ENCODE results near the gene ACAP2. TPM values are rescaled to one million over a fixed set of nuclear protein-coding genes. Genes with fewer than 3 reads are reported as not detected.

Gene ACAP2
- total and polyA plus RNA-seq, 2 experiments from 2014 or later, result 45.6 to 104 TPM

DNA sequence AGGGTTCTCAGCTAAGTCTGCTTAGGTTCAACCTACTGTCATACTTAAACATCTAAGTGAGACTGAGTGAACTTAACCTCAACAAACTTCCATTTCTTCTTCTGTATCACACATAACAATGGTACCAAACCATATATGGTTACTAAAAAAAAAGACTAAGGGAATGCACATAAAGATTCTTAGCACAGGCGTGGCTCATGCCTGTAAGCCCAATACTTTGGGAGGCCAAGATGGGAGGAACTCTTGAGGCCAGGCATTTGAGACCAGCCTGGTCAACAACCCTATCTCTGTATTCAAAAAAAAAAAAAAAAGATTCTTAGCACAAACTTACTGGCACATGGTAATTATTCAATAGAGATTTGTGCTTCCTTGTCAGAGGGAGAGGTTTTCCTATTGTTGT, 57.9 kb downstream of the ACAP2 start:
- Histone ChIP-seq H3K27ac (ENCODE audit: low read depth) (peak overlapping the region; percentile 47), H3F3A (replicated peaks; ENCODE audit: low read depth) (no peaks in the 10 kb centered on the region), H3K9me2 (ENCODE audit: insufficient read depth) (no peaks in the 10 kb centered on the region), H3K79me2 (replicated peaks; ENCODE audit: insufficient read depth) (peaks cover 8% of the 10 kb centered on the region; the same call in 1 of the 2 replicates), H3K4me3 (no peak overlapping the region), H3K4me1 (ENCODE audit: insufficient read depth) (peaks cover 46% of the 10 kb centered on the region), H3K4me2 (peak overlapping the region; percentile 2; the same call in 1 of the 2 replicates), H2AFZ (no peak overlapping the region), H3K27me3 (ENCODE audit: insufficient read depth) (no peaks in the 10 kb centered on the region), H3K36me3 (ENCODE audit: insufficient read depth) (no peaks in the 10 kb centered on the region), H4K20me1 (replicated peaks; ENCODE audit: insufficient read depth) (no peaks in the 10 kb centered on the region)
- no peaks in the 10 kb centered on the region for H3K36me3 Mint-ChIP-seq (ENCODE audit: low read depth)
- H3K4me3 Mint-ChIP-seq, result no peak overlapping the region
- H3K4me1 Mint-ChIP-seq, result peaks cover 56% of the 10 kb centered on the region
- DNase-seq (ENCODE audit: low spot score) (no peak), ATAC-seq (no peak)
- H3K9me3 Mint-ChIP-seq, result no peaks in the 10 kb centered on the region
- H3K27ac Mint-ChIP-seq, result peak overlapping the region; percentile 81
- TF ChIP-seq, protein P1, sequence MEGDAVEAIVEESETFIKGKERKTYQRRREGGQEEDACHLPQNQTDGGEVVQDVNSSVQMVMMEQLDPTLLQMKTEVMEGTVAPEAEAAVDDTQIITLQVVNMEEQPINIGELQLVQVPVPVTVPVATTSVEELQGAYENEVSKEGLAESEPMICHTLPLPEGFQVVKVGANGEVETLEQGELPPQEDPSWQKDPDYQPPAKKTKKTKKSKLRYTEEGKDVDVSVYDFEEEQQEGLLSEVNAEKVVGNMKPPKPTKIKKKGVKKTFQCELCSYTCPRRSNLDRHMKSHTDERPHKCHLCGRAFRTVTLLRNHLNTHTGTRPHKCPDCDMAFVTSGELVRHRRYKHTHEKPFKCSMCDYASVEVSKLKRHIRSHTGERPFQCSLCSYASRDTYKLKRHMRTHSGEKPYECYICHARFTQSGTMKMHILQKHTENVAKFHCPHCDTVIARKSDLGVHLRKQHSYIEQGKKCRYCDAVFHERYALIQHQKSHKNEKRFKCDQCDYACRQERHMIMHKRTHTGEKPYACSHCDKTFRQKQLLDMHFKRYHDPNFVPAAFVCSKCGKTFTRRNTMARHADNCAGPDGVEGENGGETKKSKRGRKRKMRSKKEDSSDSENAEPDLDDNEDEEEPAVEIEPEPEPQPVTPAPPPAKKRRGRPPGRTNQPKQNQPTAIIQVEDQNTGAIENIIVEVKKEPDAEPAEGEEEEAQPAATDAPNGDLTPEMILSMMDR (conservative IDR thresholded peaks at IDR 0.05; ENCODE audit: low read depth in 2 of 2), result no peak
- TF ChIP-seq STAT1 (IDR thresholded peaks at IDR 0.05; ENCODE audit: unreplicated experiment), result no peak
- TF ChIP-seq, protein P2, sequence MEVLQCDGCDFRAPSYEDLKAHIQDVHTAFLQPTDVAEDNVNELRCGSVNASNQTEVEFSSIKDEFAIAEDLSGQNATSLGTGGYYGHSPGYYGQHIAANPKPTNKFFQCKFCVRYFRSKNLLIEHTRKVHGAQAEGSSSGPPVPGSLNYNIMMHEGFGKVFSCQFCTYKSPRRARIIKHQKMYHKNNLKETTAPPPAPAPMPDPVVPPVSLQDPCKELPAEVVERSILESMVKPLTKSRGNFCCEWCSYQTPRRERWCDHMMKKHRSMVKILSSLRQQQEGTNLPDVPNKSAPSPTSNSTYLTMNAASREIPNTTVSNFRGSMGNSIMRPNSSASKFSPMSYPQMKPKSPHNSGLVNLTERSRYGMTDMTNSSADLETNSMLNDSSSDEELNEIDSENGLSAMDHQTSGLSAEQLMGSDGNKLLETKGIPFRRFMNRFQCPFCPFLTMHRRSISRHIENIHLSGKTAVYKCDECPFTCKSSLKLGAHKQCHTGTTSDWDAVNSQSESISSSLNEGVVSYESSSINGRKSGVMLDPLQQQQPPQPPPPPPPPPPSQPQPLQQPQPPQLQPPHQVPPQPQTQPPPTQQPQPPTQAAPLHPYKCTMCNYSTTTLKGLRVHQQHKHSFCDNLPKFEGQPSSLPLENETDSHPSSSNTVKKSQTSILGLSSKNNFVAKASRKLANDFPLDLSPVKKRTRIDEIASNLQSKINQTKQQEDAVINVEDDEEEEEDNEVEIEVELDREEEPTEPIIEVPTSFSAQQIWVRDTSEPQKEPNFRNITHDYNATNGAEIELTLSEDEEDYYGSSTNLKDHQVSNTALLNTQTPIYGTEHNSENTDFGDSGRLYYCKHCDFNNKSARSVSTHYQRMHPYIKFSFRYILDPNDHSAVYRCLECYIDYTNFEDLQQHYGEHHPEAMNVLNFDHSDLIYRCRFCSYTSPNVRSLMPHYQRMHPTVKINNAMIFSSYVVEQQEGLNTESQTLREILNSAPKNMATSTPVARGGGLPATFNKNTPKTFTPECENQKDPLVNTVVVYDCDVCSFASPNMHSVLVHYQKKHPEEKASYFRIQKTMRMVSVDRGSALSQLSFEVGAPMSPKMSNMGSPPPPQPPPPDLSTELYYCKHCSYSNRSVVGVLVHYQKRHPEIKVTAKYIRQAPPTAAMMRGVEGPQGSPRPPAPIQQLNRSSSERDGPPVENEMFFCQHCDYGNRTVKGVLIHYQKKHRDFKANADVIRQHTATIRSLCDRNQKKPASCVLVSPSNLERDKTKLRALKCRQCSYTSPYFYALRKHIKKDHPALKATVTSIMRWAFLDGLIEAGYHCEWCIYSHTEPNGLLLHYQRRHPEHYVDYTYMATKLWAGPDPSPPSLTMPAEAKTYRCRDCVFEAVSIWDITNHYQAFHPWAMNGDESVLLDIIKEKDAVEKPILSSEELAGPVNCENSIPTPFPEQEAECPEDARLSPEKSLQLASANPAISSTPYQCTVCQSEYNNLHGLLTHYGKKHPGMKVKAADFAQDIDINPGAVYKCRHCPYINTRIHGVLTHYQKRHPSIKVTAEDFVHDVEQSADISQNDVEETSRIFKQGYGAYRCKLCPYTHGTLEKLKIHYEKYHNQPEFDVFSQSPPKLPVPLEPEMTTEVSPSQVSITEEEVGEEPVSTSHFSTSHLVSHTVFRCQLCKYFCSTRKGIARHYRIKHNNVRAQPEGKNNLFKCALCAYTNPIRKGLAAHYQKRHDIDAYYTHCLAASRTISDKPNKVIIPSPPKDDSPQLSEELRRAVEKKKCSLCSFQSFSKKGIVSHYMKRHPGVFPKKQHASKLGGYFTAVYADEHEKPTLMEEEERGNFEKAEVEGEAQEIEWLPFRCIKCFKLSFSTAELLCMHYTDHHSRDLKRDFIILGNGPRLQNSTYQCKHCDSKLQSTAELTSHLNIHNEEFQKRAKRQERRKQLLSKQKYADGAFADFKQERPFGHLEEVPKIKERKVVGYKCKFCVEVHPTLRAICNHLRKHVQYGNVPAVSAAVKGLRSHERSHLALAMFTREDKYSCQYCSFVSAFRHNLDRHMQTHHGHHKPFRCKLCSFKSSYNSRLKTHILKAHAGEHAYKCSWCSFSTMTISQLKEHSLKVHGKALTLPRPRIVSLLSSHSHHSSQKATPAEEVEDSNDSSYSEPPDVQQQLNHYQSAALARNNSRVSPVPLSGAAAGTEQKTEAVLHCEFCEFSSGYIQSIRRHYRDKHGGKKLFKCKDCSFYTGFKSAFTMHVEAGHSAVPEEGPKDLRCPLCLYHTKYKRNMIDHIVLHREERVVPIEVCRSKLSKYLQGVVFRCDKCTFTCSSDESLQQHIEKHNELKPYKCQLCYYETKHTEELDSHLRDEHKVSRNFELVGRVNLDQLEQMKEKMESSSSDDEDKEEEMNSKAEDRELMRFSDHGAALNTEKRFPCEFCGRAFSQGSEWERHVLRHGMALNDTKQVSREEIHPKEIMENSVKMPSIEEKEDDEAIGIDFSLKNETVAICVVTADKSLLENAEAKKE (CRISPR knock-in tag; IDR thresholded peaks at IDR 0.05), result no peak
- no peak for TF ChIP-seq NANOG (IDR thresholded peaks at IDR 0.05; ENCODE audit: borderline replicate concordance)
- TF ChIP-seq ZNF114 (CRISPR knock-in tag; IDR thresholded peaks at IDR 0.05), result no peak
- TF ChIP-seq JUNB (IDR thresholded peaks at IDR 0.05; ENCODE audit: unreplicated experiment), result no peak
- no peak for TF ChIP-seq POLR2AphosphoS5 (IDR thresholded peaks at IDR 0.05; ENCODE audit: low read depth)
- TF ChIP-seq, protein P3, sequence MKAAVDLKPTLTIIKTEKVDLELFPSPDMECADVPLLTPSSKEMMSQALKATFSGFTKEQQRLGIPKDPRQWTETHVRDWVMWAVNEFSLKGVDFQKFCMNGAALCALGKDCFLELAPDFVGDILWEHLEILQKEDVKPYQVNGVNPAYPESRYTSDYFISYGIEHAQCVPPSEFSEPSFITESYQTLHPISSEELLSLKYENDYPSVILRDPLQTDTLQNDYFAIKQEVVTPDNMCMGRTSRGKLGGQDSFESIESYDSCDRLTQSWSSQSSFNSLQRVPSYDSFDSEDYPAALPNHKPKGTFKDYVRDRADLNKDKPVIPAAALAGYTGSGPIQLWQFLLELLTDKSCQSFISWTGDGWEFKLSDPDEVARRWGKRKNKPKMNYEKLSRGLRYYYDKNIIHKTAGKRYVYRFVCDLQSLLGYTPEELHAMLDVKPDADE (IDR thresholded peaks at IDR 0.05), result no peak
- no peak for TF ChIP-seq CREB1 (CRISPR knock-in tag; IDR thresholded peaks at IDR 0.05; ENCODE audit: low read depth)
- no peak for TF ChIP-seq EZH2 (IDR thresholded peaks at IDR 0.05; ENCODE audit: low read depth, unreplicated experiment)
- TF ChIP-seq ZNF331 (CRISPR knock-in tag; IDR thresholded peaks at IDR 0.05; ENCODE audit: low read depth), result no peak
- no peak for TF ChIP-seq EZH2phosphoT487 (IDR thresholded peaks at IDR 0.05; ENCODE audit: unreplicated experiment)
- TF ChIP-seq, protein P4, sequence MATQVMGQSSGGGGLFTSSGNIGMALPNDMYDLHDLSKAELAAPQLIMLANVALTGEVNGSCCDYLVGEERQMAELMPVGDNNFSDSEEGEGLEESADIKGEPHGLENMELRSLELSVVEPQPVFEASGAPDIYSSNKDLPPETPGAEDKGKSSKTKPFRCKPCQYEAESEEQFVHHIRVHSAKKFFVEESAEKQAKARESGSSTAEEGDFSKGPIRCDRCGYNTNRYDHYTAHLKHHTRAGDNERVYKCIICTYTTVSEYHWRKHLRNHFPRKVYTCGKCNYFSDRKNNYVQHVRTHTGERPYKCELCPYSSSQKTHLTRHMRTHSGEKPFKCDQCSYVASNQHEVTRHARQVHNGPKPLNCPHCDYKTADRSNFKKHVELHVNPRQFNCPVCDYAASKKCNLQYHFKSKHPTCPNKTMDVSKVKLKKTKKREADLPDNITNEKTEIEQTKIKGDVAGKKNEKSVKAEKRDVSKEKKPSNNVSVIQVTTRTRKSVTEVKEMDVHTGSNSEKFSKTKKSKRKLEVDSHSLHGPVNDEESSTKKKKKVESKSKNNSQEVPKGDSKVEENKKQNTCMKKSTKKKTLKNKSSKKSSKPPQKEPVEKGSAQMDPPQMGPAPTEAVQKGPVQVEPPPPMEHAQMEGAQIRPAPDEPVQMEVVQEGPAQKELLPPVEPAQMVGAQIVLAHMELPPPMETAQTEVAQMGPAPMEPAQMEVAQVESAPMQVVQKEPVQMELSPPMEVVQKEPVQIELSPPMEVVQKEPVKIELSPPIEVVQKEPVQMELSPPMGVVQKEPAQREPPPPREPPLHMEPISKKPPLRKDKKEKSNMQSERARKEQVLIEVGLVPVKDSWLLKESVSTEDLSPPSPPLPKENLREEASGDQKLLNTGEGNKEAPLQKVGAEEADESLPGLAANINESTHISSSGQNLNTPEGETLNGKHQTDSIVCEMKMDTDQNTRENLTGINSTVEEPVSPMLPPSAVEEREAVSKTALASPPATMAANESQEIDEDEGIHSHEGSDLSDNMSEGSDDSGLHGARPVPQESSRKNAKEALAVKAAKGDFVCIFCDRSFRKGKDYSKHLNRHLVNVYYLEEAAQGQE (IDR thresholded peaks at IDR 0.05; ENCODE audit: unreplicated experiment), result no peak
- H3K27me3 Mint-ChIP-seq (ENCODE audit: insufficient read depth, low read depth, poor library complexity), result peaks cover 4% of the 10 kb centered on the region
